Measurements from ENCODE around the gene LAMTOR1. TPM values are rescaled to one million over a fixed set of nuclear protein-coding genes. Genes with fewer than 3 reads are reported as not detected.
A peak's percentile ranks its signal among the peaks of the same experiment; 100 is the strongest.

Gene LAMTOR1
- polyA plus RNA-seq, 2 of the 4 experiments (the other 2 are of a cell fraction): 66.1 to 119 TPM

- DNase-seq (ENCODE audit: low read depth in 1 of 2, low spot score in 1 of 2): peak in 1 of 2 experiments; percentile 17
- ChIA-PET CTCF (interaction anchor here (0.8 to 2.3 kb wide), 6 partner anchors 9 to 73 kb away, joined by 3 to 7 read pairs (median 4); no protein-coding TSS in a partner anchor), POLR2A (no interaction called here)
- Histone ChIP-seq H3K4me1 (peaks cover 47% of the 10 kb centered on the region), H3K4me2 (peak overlapping the region; percentile 23), H3K9me3 (no peaks in the 10 kb centered on the region), H3K4me3 (no peak overlapping the region), H3K27ac (peak overlapping the region; percentile 13 to 75; a peak in 4 of 6 replicates)
- 66% methylated on average over 3 of the region's 3 CpGs for WGBS (ENCODE audit: missing lambda C conversion rate)
- peak; percentile 15 to 34; a peak in 4 of 6 replicates for ATAC-seq
- no peak for FAIRE-seq
- TF ChIP-seq MAX (IDR thresholded peaks at IDR 0.05) (no peak), EHMT2 (IDR thresholded peaks at IDR 0.05; ENCODE audit: low read depth) (no peak), POLR2AphosphoS2 (conservative IDR thresholded peaks at IDR 0.05; ENCODE audit: low read length) (no peak), CBX2 (IDR thresholded peaks at IDR 0.05; ENCODE audit: borderline replicate concordance, low read depth) (no peak), SREBF2 (IDR thresholded peaks at IDR 0.05) (no peak)
Observed at GRCh38 chr11:72072348-72072747, 30.7 kb downstream of the LAMTOR1 start.

- ChIA-PET CTCF (interaction anchor here (0.7 to 4.2 kb wide), 4 partner anchors 11 to 46 kb away, joined by 3 to 21 read pairs (median 4); no protein-coding TSS in a partner anchor), POLR2A (interaction anchor here (1.5 kb wide), 1 partner anchor 9 kb away, joined by 4 read pairs; no protein-coding TSS in a partner anchor)
- DNase-seq (ENCODE audit: low read depth in 1 of 2, low spot score in 1 of 2) (no peak), ATAC-seq (no peak; a peak in 1 of 6 replicates), FAIRE-seq (no peak)
- H3K27ac ChIP-seq: peak overlapping the region; percentile 58 to 86
- peaks cover 55% of the 10 kb centered on the region for H3K4me1 ChIP-seq
- TF ChIP-seq NR3C1 (IDR thresholded peaks at IDR 0.05) (no peak), MAFK (IDR thresholded peaks at IDR 0.05; ENCODE audit: partially characterized antibody) (no peak), FOSB (CRISPR knock-in tag; IDR thresholded peaks at IDR 0.05) (no peak), ZNF302 (CRISPR knock-in tag; IDR thresholded peaks at IDR 0.05) (no peak), BHLHE40 (IDR thresholded peaks at IDR 0.05; ENCODE audit: low read depth, low read length) (no peak), ESRRA (IDR thresholded peaks at IDR 0.05; ENCODE audit: borderline replicate concordance, low read length) (no peak), E2F6 (IDR thresholded peaks at IDR 0.05; ENCODE audit: borderline replicate concordance, low read depth) (no peak), USF2 (IDR thresholded peaks at IDR 0.05) (no peak), ATOH8 (CRISPR knock-in tag; IDR thresholded peaks at IDR 0.05; ENCODE audit: low read depth) (no peak), KDM5A (IDR thresholded peaks at IDR 0.05) (no peak), FOXS1 (CRISPR knock-in tag; IDR thresholded peaks at IDR 0.05) (no peak), EP300 (IDR thresholded peaks at IDR 0.05) (no peak), TP53 (CRISPR knock-in tag; IDR thresholded peaks at IDR 0.05) (no peak), RNF2 (IDR thresholded peaks at IDR 0.05; ENCODE audit: borderline replicate concordance, low read depth) (no peak), HOXB13 (CRISPR knock-in tag; IDR thresholded peaks at IDR 0.05; ENCODE audit: low read depth) (no peak), MYC (IDR thresholded peaks at IDR 0.05; ENCODE audit: borderline replicate concordance, low read length) (no peak), CBX2 (IDR thresholded peaks at IDR 0.05; ENCODE audit: borderline replicate concordance, low read depth) (no peak), ZFP36 (IDR thresholded peaks at IDR 0.05; ENCODE audit: borderline replicate concordance, partially characterized antibody) (no peak), CHD2 (IDR thresholded peaks at IDR 0.05; ENCODE audit: low read length, partially characterized antibody) (no peak), GATA3 (IDR thresholded peaks at IDR 0.05; ENCODE audit: borderline replicate concordance) (no peak)
- peak overlapping the region; percentile 67 for H3K4me2 ChIP-seq
- H3K9me3 ChIP-seq: no peaks in the 10 kb centered on the region
- 90% methylated on average over 7 of the region's 7 CpGs for WGBS (ENCODE audit: missing lambda C conversion rate)
- H3K4me3 ChIP-seq: no peak overlapping the region
Observed at GRCh38 chr11:72070491-72070890, 32.6 kb downstream of the LAMTOR1 start.
